WERI-Rb-1 (cell line): ENCODE results near the gene PKMYT1.

Source experiments
- DNase-seq: peaks from one replicate; pipeline ENCODE4 v3.0.0-alpha.2; 2020
- H3K27ac ChIP-seq: fragments of 250-450 bp; sonication (Bioruptor Pico); 2 replicates; pipeline ENCODE4 v1.5.1; 2020; ENCODE audit warnings: mild to moderate bottlenecking, moderate library complexity
- H3K27me3 ChIP-seq: fragments of 250-450 bp; sonication (Bioruptor Pico); 2 replicates; pipeline ENCODE4 v1.5.1; 2021; ENCODE audit warnings: mild to moderate bottlenecking, low read depth, moderate library complexity; ENCODE audit not compliant: insufficient read depth, severe bottlenecking
- H3K36me3 ChIP-seq: fragments of 250-450 bp; sonication (Bioruptor Pico); 2 replicates; pipeline ENCODE4 v1.5.1; 2020; ENCODE audit warnings: mild to moderate bottlenecking, moderate library complexity
- H3K4me3 ChIP-seq: 2 replicates; pipeline ENCODE4 v1.5.1; 2011; ENCODE audit warnings: low read depth, mild to moderate bottlenecking, control low read depth, low read length
- H3K9me3 ChIP-seq: fragments of 250-450 bp; sonication (Bioruptor Pico); 2 replicates; pipeline ENCODE4 v1.5.1; 2021; ENCODE audit warnings: mild to moderate bottlenecking, moderate library complexity; ENCODE audit not compliant: severe bottlenecking
- CTCF ChIP-seq: IDR thresholded peaks from 2 replicates; pipeline ENCODE4 v1.5.1; 2011; ENCODE audit warnings: low read depth, mild to moderate bottlenecking, control low read depth, inconsistent platforms, low read length

PKMYT1 gene

GRCh38 chr16:3004319-3004718 lies 24.1 kb upstream of the PKMYT1 start:
- DNase-seq, result no peak
- H3K36me3 ChIP-seq, result no peaks in the 10 kb centered on the region; the same call in 1 of the 2 replicates
- no peaks in the 10 kb centered on the region for H3K27me3 ChIP-seq
- H3K27ac ChIP-seq, result no peak overlapping the region
- H3K4me3 ChIP-seq, result no peak overlapping the region
- TF ChIP-seq CTCF, result no peak
- no peaks in the 10 kb centered on the region for H3K9me3 ChIP-seq

- peak; percentile 61 for TF ChIP-seq CTCF
- Histone ChIP-seq H3K9me3 (no peaks in the 10 kb centered on the region), H3K36me3 (no peaks in the 10 kb centered on the region; the same call in 1 of the 2 replicates), H3K4me3 (no peak overlapping the region), H3K27me3 (no peaks in the 10 kb centered on the region), H3K27ac (no peak overlapping the region)
- DNase-seq, result peak; percentile 99
Measured at GRCh38 chr16:3003582-3004270, 23.5 kb upstream of the PKMYT1 start.

- H3K4me3 ChIP-seq, result no peak overlapping the region
- no peaks in the 10 kb centered on the region for H3K27me3 ChIP-seq
- H3K27ac ChIP-seq, result no peak overlapping the region
- DNase-seq, result peak; percentile 42
- H3K36me3 ChIP-seq, result no peaks in the 10 kb centered on the region
- 0 out of 2 replicates have a peak, but pooled peaks have one; percentile 15 for TF ChIP-seq CTCF
- no peaks in the 10 kb centered on the region for H3K9me3 ChIP-seq
Measured at GRCh38 chr16:3001316-3001715, 21.1 kb upstream of the PKMYT1 start.

- Histone ChIP-seq H3K9me3 (no peaks in the 10 kb centered on the region), H3K27ac (no peak overlapping the region), H3K27me3 (no peaks in the 10 kb centered on the region), H3K4me3 (no peak overlapping the region), H3K36me3 (no peaks in the 10 kb centered on the region)
- DNase-seq, result no peak
- TF ChIP-seq CTCF, result no peak
Measured at GRCh38 chr16:3000540-3000939, 20.3 kb upstream of the PKMYT1 start.

- Histone ChIP-seq H3K9me3 (no peaks in the 10 kb centered on the region), H3K4me3 (no peak overlapping the region), H3K27me3 (no peaks in the 10 kb centered on the region), H3K27ac (no peak overlapping the region), H3K36me3 (no peaks in the 10 kb centered on the region)
- no peak for TF ChIP-seq CTCF
- no peak for DNase-seq
Measured at GRCh38 chr16:2999929-3000328, 19.7 kb upstream of the PKMYT1 start.

- DNase-seq, result no peak
- no peak overlapping the region for H3K4me3 ChIP-seq
- TF ChIP-seq CTCF, result no peak
- no peaks in the 10 kb centered on the region for H3K9me3 ChIP-seq
- H3K27me3 ChIP-seq, result no peaks in the 10 kb centered on the region
- no peaks in the 10 kb centered on the region for H3K36me3 ChIP-seq
- no peak overlapping the region for H3K27ac ChIP-seq
Measured at GRCh38 chr16:2996298-2996697, 16.1 kb upstream of the PKMYT1 start.
